IMR-90 (cell line): ENCODE results near the gene SEMA5A. TPM values are rescaled to one million over a fixed set of nuclear protein-coding genes. Genes with fewer than 3 reads are reported as not detected.

Experiments used
- ATAC-seq: fragments of 200-7000 bp; cut with Tn5 transposase; 2 replicates; pipeline ENCODE4 v1.9.1; 2020; ENCODE audit warnings: low read depth, mild to moderate bottlenecking, moderate library complexity
- BruUV-seq: library from RNA; stranded (reverse); fragments of 400-500 nt; replicated peaks from 2 replicates; lab custom pipeline; 2021; lab: Mats Ljungman, UMichigan
- CTCF ChIA-PET: fragments of 300-600 bp; formaldehyde crosslinking; extraction: SDS; loops from one replicate; lab custom pipeline; 2021; ENCODE audit warnings: antibody characterized with exemption; lab: Yijun Ruan, JAX
- POLR2A ChIA-PET: fragments of 300-600 bp; sonication (Branson Sonifier 250); formaldehyde crosslinking; loops from one replicate; lab custom pipeline; 2022; ENCODE audit warnings: antibody characterized with exemption; ENCODE audit not compliant: unreplicated experiment; lab: Charles Lee
- DNase-seq: peaks from one replicate; pipeline ENCODE4 v3.0.0; 2013
- H2AFZ ChIP-seq: replicated peaks from 2 replicates; pipeline ENCODE3; 2013; ENCODE audit warnings: low read length, mild to moderate bottlenecking; ENCODE audit not compliant: poor library complexity
- H2AK5ac ChIP-seq: 2 replicates; pipeline ENCODE4 v1.6.1; 2013; ENCODE audit warnings: low read depth, low read length, inconsistent platforms
- H2AK9ac ChIP-seq: replicated peaks from 2 replicates; pipeline ENCODE3; 2013; ENCODE audit warnings: mild to moderate bottlenecking, low read depth, low read length, moderate library complexity; ENCODE audit not compliant: poor library complexity
- H2BK120ac ChIP-seq: 2 replicates; pipeline ENCODE4 v1.6.1; 2013; ENCODE audit warnings: low read depth, low read length, inconsistent platforms
- H2BK15ac ChIP-seq: 3 replicates; pipeline ENCODE4 v1.6.1; 2013; ENCODE audit warnings: low read depth, low read length, inconsistent platforms
- H2BK20ac ChIP-seq: 2 replicates; pipeline ENCODE4 v1.6.1; 2013; ENCODE audit warnings: low read depth, mild to moderate bottlenecking, inconsistent platforms, low read length, moderate library complexity
- H2BK5ac ChIP-seq: 2 replicates; pipeline ENCODE4 v1.6.1; 2013; ENCODE audit warnings: mild to moderate bottlenecking, low read depth, low read length, inconsistent platforms; ENCODE audit not compliant: poor library complexity, severe bottlenecking
- H3K14ac ChIP-seq: replicated peaks from 2 replicates; pipeline ENCODE4 v1.6.1; 2013; ENCODE audit warnings: low read depth, low read length, inconsistent platforms
- H3K18ac ChIP-seq: 2 replicates; pipeline ENCODE4 v1.6.1; 2013; ENCODE audit warnings: low read depth, low read length, control low read depth
- H3K23ac ChIP-seq: 2 replicates; pipeline ENCODE4 v1.6.1; 2013; ENCODE audit warnings: low read depth, low read length, inconsistent platforms
- H3K27ac ChIP-seq: 2 replicates; pipeline ENCODE4 v1.5.1; 2013; ENCODE audit warnings: mild to moderate bottlenecking, control low read depth, low read length; ENCODE audit not compliant: insufficient read depth
- H3K27me3 ChIP-seq: 2 replicates; pipeline ENCODE4 v1.6.1; 2013; ENCODE audit warnings: low read length; ENCODE audit not compliant: control insufficient read depth, insufficient read depth
- H3K36me3 ChIP-seq: 2 replicates; pipeline ENCODE4 v1.6.1; 2013; ENCODE audit warnings: low read length, mixed read lengths; ENCODE audit not compliant: control insufficient read depth, insufficient read depth
- H3K4ac ChIP-seq: 2 replicates; pipeline ENCODE4 v1.6.1; 2013; ENCODE audit warnings: low read depth, low read length, inconsistent platforms
- H3K4me1 ChIP-seq: 2 replicates; pipeline ENCODE4 v1.6.1; 2013; ENCODE audit warnings: low read length, mixed read lengths; ENCODE audit not compliant: control insufficient read depth, insufficient read depth
- H3K4me2 ChIP-seq: 2 replicates; pipeline ENCODE4 v1.6.1; 2013; ENCODE audit warnings: low read depth, mild to moderate bottlenecking, control low read depth, low read length, moderate library complexity
- H3K4me3 ChIP-seq: 2 replicates; pipeline ENCODE4 v1.5.1; 2013; ENCODE audit warnings: low read depth, mild to moderate bottlenecking, control low read depth, low read length, moderate library complexity; ENCODE audit not compliant: insufficient read depth
- H3K56ac ChIP-seq: 2 replicates; pipeline ENCODE4 v1.6.1; 2013; ENCODE audit warnings: low read length, inconsistent platforms; ENCODE audit not compliant: insufficient read depth; ENCODE audit errors: extremely low read depth
- H3K79me1 ChIP-seq, 2 experiments: 2 replicates each; pipeline ENCODE4 v1.6.1; 2013; ENCODE audit warnings: low read length in 2 of 2, inconsistent platforms in 1 of 2, low read depth in 1 of 2
- H3K9ac ChIP-seq: 2 replicates; pipeline ENCODE4 v1.6.1; 2013; ENCODE audit warnings: low read depth, low read length, control low read depth
- H3K9me1 ChIP-seq: 2 replicates; pipeline ENCODE4 v1.6.1; 2013; ENCODE audit warnings: low read length, inconsistent platforms; ENCODE audit not compliant: insufficient read depth
- H3K9me3 ChIP-seq: 2 replicates; pipeline ENCODE4 v1.6.1; 2013; ENCODE audit warnings: low read length; ENCODE audit not compliant: control insufficient read depth, insufficient read depth
- H4K20me1 ChIP-seq: 2 replicates; pipeline ENCODE4 v1.6.1; 2013; ENCODE audit warnings: low read length, inconsistent platforms; ENCODE audit not compliant: insufficient read depth
- H4K5ac ChIP-seq: 2 replicates; pipeline ENCODE4 v1.6.1; 2013; ENCODE audit warnings: mild to moderate bottlenecking, low read depth, low read length, control low read depth
- H4K8ac ChIP-seq, 2 experiments: 2 replicates each; pipeline ENCODE4 v1.6.1; 2013; ENCODE audit warnings: low read depth in 2 of 2, low read length in 2 of 2, control low read depth in 1 of 2, inconsistent platforms in 1 of 2
- H4K91ac ChIP-seq: 2 replicates; pipeline ENCODE4 v1.6.1; 2013; ENCODE audit warnings: low read depth, low read length, inconsistent platforms; ENCODE audit not compliant: insufficient read depth
- BHLHE40 ChIP-seq: fragments of 150-350 bp; IDR thresholded peaks from 2 replicates; pipeline ENCODE4 v1.6.1; 2016; ENCODE audit warnings: mild to moderate bottlenecking, low read depth, low read length
- CEBPB ChIP-seq: IDR thresholded peaks from 2 replicates; pipeline ENCODE4 v1.6.1; 2012; ENCODE audit warnings: low read depth, low read length, improper control_type of control experiment
- CHD1 ChIP-seq: IDR thresholded peaks from 2 replicates; pipeline ENCODE4 v1.6.1; 2012; ENCODE audit warnings: low read depth, low read length, improper control_type of control experiment
- CTCF ChIP-seq: conservative IDR thresholded peaks from 2 replicates; pipeline ENCODE4 v1.5.1; 2012; ENCODE audit warnings: mild to moderate bottlenecking, low read depth, low read length, improper control_type of control experiment
- ELK1 ChIP-seq: fragments of 150-350 bp; IDR thresholded peaks from 2 replicates; pipeline ENCODE4 v1.6.1; 2016; ENCODE audit warnings: low read depth, mild to moderate bottlenecking, low read length, moderate library complexity, borderline replicate concordance
- FOS ChIP-seq: fragments of 150-350 bp; IDR thresholded peaks from 2 replicates; pipeline ENCODE4 v1.6.1; 2016; ENCODE audit warnings: low read depth, low read length
- MAFK ChIP-seq: IDR thresholded peaks from 2 replicates; pipeline ENCODE4 v1.6.1; 2012; ENCODE audit warnings: low read depth, low read length, improper control_type of control experiment
- MAZ ChIP-seq: IDR thresholded peaks from 2 replicates; pipeline ENCODE4 v1.6.1; 2012; ENCODE audit warnings: low read depth, mild to moderate bottlenecking, low read length, improper control_type of control experiment, moderate library complexity, borderline replicate concordance
- MXI1 ChIP-seq: IDR thresholded peaks from 2 replicates; pipeline ENCODE4 v1.6.1; 2012; ENCODE audit warnings: low read depth, mild to moderate bottlenecking, low read length, moderate library complexity, borderline replicate concordance
- NFE2L2 ChIP-seq: fragments of 150-350 bp; IDR thresholded peaks from 2 replicates; pipeline ENCODE4 v1.6.1; 2016; ENCODE audit warnings: low read depth, mild to moderate bottlenecking, low read length
- POLR2A ChIP-seq: IDR thresholded peaks from 2 replicates; pipeline ENCODE4 v1.6.1; 2012; ENCODE audit warnings: mild to moderate bottlenecking, low read depth, low read length
- RAD21 ChIP-seq: IDR thresholded peaks from 2 replicates; pipeline ENCODE4 v1.6.1; 2012; ENCODE audit warnings: low read length, improper control_type of control experiment
- RCOR1 ChIP-seq: IDR thresholded peaks from 2 replicates; pipeline ENCODE4 v1.6.1; 2012; ENCODE audit warnings: mild to moderate bottlenecking, low read length, improper control_type of control experiment; ENCODE audit not compliant: insufficient replicate concordance
- RFX5 ChIP-seq: IDR thresholded peaks from 2 replicates; pipeline ENCODE4 v1.8.0; 2012; ENCODE audit warnings: low read depth, mild to moderate bottlenecking, low read length, moderate library complexity
- SMC3 ChIP-seq: fragments of 150-350 bp; IDR thresholded peaks from 2 replicates; pipeline ENCODE4 v1.6.1; 2016; ENCODE audit warnings: low read depth, mild to moderate bottlenecking, antibody characterized with exemption, low read length, moderate library complexity
- USF2 ChIP-seq: fragments of 150-350 bp; IDR thresholded peaks from 2 replicates; pipeline ENCODE4 v1.6.1; 2017; ENCODE audit warnings: mild to moderate bottlenecking, antibody characterized with exemption, low read length, low read depth
- WGBS, 2 experiments: methylation state at CpG; one replicate each; pipeline versions ENCODE4 v1.1.5 to v1.1.7; 2013; ENCODE audit warnings: missing lambda C conversion rate in 2 of 2; ENCODE audit not compliant: insufficient read length in 1 of 2; ENCODE audit errors: extremely low coverage in 2 of 2; 5-methylcytosine and 5-hydroxymethylcytosine counted together
- dilution Hi-C: fragments of 300-500 bp; cut with HindIII; formaldehyde crosslinking; loops from one replicate; pipeline ENCODE4 v1.14.3; 2018; ENCODE audit warnings: low sequenced_read_pairs; ENCODE audit not compliant: unreplicated experiment
- in situ Hi-C: fragments of 300-500 bp; cut with MboI; formaldehyde crosslinking; loops from 3 replicates; pipeline ENCODE4 v1.14.3; 2019; ENCODE audit warnings: low sequenced_read_pairs, inconsistent platforms, mixed read lengths
- intact Hi-C: fragments of 100-400 bp; cut with micrococcal nuclease; formaldehyde crosslinking; loops from 2 replicates; pipeline ENCODE4 v1.10.0; 2022
- polyA plus RNA-seq, 3 experiments: library from polyadenylated mRNA; depleted of rRNA; stranded (reverse); fragments of >200 nt; gene quantifications; 2 replicates each; pipeline ENCODE4 v1.2.3, GENCODE V29; 2012; ENCODE audit warnings: low replicate concordance in 1 of 3
- total RNA-seq: library from RNA; depleted of rRNA; stranded (reverse); fragments of >200 nt; gene quantifications from 2 replicates; pipeline ENCODE4 v1.2.3, GENCODE V29; 2012

Gene SEMA5A
- total and polyA plus RNA-seq, 2 of the 4 experiments (the other 2 are of a cell fraction): 8.2 to 9.9 TPM

GRCh38 chr5:9344751-9345240 is 201.1 kb downstream of the SEMA5A start:
- WGBS, 2 experiments: no CpG with 5 or more reads among the region's 1 CpG
- H2BK5ac ChIP-seq: no peak overlapping the region

More at GRCh38 chr5:9344751-9345240, 201.1 kb downstream of the SEMA5A start:
- Histone ChIP-seq H2AK9ac (no peak overlapping the region), H2BK20ac (peak overlapping the region; percentile 38; the same call in 1 of the 2 replicates), H3K4me2 (no peak overlapping the region), H2AFZ (no peak overlapping the region), H2AK5ac (peak overlapping the region; percentile 23; the same call in 1 of the 2 replicates), H3K27me3 (no peaks in the 10 kb centered on the region), H3K4me1 (peaks cover 19% of the 10 kb centered on the region), H3K27ac (no peak overlapping the region), H3K14ac (0 out of 2 replicates have a peak overlapping the region, but pooled peaks have one; percentile 21), H3K79me1 (peaks cover 20 to 56% of the 10 kb centered on the region in 2 experiments; a peak in 3 of 4 replicates), H4K8ac (no peak overlapping the region), H3K23ac (no peak overlapping the region), H3K9me3 (no peaks in the 10 kb centered on the region), H2BK15ac (no peak overlapping the region), H3K4ac (no peak overlapping the region), H3K56ac (no peak overlapping the region), H4K5ac (peak overlapping the region; percentile 21; the same call in 1 of the 2 replicates), H3K4me3 (no peak overlapping the region), H4K20me1 (no peaks in the 10 kb centered on the region; the same call in 1 of the 2 replicates), H3K9me1 (peaks cover 11% of the 10 kb centered on the region), H3K18ac (no peak overlapping the region), H2BK120ac (no peak overlapping the region), H4K91ac (peak overlapping the region; percentile 17; the same call in 1 of the 2 replicates), H3K36me3 (no peaks in the 10 kb centered on the region), H3K9ac (no peak overlapping the region)
- ChIA-PET CTCF (interaction anchor here (0.6 kb wide), 1 partner anchor 9 kb away, joined by 3 read pairs; no protein-coding TSS in a partner anchor), POLR2A (no interaction called here)
- dilution Hi-C loops: no loop called here
- BruUV-seq: no TSS peak
- in situ Hi-C loops: no loop called here
- DNase-seq (no peak), ATAC-seq (no peak)
- TF ChIP-seq POLR2A: no peak
- TF ChIP-seq MAFK: no peak
- no peak for TF ChIP-seq CEBPB
- no peak for TF ChIP-seq USF2
- no peak for TF ChIP-seq MAZ
- no peak for TF ChIP-seq ELK1
- TF ChIP-seq RFX5: no peak
- no peak for TF ChIP-seq CTCF
- no peak for TF ChIP-seq FOS
- TF ChIP-seq RAD21: no peak
- TF ChIP-seq NFE2L2: no peak
- TF ChIP-seq SMC3: no peak
- no peak for TF ChIP-seq BHLHE40
- no peak for TF ChIP-seq RCOR1
- TF ChIP-seq MXI1: no peak
- TF ChIP-seq CHD1: no peak
- intact Hi-C loops: no loop called here
